ENCODE data around the gene DYNLT2.

The DYNLT2 gene, protein sequence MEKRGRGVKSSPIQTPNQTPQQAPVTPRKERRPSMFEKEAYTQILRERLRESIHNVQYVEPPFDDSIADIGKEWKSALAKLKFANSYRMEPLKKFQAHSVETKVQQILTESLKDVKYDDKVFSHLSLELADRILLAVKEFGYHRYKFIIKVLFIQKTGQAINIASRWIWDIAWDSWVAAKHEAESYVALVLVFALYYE

DNA sequence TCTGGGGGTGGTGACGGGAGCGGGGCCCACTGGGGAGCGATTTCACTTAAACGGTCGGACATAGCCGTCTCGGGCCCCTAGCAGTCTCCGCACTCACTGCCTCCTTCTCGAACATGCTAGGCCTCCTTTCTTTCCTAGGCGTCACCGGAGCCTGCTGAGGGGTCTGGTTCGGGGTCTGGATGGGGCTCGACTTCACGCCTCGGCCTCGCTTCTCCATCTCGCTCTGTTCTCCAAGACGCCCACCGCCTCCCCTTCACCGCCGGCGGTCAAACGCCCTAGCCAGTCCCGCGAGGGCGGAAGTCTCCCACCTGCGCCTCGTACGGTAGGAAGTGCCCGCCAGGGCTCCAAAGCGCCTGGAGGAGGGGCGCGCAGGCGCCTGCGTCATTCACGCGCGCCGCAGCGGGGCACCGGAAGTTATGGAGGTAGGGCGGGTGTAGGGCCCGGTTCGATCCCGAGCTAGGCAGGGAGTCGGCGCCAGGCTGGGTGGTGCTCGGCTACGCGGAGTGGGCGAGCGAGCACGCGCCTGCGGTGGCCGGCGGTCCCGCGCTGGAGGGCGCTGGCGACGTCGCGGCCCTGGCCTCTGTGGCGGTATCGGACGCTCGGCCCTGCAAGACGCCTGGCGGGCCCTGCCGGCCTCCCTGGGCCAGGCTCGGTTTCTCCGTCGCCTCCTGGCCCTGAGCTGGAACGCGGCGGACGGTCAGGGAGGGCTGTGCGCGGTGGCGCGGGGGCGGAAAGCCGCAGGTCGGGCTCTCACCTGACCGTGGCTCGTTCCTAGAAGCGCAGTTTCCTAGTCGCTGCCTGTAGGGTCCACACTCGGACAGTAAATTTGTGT, at the start of gene DYNLT2, which contains the start of gene ERMARD:
Gene DYNLT2, minus strand, starts transcription at position 331 of the 832 bp plus-strand sequence. Its CDS starts 114 bp downstream, at position 217.
Gene ERMARD, plus strand, starts transcription at position 381 of the 832 bp plus-strand sequence. Its CDS starts 36 bp downstream, at position 417.
- DNase-seq (ENCODE audit: low read depth): peak; percentile 94

DNA sequence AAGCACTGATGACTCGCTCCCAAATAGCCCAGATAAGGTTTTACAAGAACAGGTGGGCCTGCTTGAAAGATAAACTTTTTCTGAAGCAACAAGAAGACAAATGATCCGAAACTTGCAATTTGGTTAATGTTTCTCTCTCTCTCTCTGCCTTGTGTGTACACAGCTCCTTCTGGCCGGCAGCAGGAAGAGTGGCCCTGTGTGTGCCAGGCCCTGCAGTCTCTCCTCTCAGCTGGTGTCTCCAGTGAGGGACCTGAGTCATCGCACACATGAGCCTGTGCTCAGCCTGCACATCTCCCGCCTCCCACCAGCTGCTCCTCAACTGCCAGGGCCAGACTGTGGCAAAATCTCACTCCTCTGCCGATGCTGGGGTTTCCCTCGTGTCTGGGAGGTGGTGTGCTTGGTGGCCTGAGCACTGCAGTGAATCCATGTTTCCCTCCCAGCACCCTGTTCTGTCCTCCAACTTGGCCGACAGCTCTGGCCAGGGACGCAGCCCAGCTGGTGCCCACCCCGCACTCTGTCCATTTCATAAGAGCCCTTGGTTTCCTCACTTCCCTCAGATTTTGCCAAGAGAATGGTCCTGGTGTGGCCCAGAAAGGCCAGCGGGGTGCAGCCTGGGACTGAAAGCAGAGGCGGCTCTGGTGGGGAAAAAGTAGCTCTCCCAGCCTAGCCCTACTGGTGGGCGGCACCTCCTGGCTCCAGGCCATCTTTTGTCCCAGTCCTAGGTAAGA, 49.5 kb upstream of the DYNLT2 start:
- DNase-seq (ENCODE audit: low read depth): no peak

DNA sequence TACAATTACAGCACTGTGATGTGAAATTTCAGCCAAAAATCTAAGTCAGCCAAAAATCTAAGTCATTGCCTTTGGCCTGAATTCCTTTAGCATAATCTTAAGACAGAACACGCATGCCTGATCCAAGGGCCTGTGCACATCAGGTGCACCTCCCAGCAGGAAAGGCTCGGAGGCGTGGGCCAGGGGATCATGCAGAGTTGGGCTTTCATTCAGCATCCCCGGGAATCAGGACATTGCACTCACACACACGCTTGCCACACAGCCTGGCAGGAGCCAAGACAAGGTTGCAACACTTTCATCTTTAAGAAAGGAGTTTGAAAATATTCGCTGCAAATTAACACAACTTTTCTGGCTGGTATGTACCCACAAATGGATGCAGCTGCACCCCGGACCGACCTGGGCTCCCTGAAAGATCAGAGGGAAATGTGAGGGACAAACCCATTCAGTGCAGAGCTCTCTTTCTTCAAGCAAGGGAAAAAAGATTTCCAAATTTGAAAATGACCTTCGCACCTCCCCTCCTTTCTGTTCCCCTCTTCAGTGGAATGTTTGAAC, 48.8 kb upstream of the DYNLT2 start:
- DNase-seq (ENCODE audit: low read depth): no peak

DNA sequence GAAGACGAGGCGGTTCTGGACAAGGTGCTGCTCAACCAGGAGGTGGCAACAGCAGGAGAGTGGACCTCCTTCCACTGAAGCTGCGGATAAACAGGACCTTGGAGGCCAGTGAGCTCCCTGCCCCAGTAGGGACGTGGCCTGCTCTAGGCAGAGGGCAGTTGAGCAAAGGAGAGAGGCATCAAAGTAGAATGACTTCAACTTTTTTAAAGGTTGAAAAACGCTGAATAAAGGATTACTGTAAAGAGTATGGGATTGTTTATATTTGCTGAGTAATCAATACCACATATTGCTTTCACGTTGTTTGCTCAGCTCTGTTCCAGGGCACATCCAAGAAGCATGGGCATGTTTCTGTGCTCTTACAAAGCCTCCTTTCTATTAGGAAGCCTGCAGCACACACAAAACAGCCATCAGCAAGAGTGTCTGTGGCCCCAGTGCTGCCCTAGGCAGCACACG, 48.1 kb upstream of the DYNLT2 start:
- DNase-seq (ENCODE audit: low read depth): no peak

DNA sequence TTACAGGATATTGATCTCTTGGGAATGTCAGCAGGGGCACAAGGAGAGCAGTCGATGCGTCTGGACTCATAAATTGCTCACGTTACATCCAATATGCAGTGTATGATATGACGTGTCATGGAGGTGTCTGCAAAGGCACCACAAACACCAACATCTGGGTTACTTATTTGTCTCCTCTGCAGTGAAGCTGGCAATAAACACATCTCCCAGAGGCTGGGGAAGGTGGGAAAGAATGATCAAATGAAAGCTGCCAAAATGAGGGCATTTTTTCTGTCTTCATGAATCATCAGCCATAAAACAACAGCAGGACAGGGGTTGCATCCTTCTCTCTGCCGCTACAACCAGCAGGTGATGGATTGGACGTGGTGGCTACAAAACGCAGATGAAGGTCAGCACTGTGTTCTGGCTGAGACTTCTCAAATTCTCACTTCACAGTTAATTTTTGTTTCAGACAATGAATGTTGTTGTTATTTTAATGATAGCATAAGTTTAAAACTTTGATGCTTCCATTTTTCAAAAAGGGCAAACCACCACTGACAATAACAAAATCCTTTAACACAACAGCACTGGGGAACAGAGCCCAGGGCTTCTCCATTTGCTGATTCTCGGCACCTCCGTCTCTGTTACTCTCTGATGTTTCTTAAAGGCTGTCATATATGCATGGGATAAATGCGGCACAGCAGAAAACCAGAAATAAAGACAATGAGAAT, 47.5 kb upstream of the DYNLT2 start:
- no peak for DNase-seq (ENCODE audit: low read depth)

DNA sequence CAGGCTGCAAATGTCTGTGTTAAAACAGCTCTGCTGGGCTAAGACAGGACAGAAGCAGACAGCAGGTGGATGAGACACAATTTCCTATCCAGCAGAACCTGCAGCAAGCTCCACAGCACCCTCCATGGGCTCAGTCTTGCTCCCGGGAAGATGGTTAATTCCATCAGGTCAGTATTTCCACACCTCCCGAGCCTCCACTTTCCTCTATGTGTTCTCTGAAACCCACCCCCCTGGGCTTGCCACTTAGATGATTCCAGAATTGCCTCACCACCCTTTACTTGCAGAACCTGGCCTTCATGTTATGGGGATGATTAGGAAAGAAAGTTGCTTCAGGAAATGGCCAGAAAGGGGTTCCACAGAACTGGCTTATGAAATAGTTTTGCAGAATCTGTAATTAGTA, 43.8 kb upstream of the DYNLT2 start:
- DNase-seq (ENCODE audit: low read depth): no peak

DNA sequence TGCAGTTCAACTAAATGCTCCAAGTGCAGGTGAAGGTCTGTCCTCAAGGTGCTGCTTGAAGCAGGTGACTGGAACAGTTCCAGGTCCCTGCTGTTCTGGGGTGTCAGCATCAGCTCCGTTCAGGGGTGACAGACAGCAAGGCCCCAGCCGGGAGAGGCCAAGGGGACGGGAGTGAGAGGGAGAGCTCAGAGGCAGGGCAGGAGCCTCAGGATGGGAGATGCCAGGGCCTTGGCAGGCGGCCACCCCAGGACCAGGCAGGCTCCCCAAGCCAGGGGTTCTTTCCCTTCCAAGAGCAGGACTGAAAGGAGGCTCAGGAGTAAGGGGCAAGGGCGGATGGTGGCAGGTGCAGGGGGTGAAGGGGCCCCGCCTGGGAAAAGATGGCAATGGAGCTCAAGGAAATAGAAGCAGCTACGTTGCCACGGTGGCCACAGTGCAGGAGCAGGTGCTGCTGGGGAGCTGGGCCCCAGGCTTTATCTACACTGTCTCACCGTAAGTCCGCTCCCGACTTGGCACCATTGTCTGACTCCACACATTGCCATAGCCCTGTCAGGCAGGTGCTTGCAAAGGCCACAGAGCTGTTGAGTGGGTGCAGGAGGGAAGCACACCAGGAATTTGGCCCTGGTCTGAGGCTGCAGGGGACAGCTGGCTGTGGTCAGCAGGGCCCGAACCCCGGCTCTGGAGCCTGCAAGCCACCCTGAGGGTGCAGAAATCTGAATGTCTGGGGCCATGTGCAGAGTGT, 43.1 kb upstream of the DYNLT2 start:
- DNase-seq (ENCODE audit: low read depth): no peak

DNA sequence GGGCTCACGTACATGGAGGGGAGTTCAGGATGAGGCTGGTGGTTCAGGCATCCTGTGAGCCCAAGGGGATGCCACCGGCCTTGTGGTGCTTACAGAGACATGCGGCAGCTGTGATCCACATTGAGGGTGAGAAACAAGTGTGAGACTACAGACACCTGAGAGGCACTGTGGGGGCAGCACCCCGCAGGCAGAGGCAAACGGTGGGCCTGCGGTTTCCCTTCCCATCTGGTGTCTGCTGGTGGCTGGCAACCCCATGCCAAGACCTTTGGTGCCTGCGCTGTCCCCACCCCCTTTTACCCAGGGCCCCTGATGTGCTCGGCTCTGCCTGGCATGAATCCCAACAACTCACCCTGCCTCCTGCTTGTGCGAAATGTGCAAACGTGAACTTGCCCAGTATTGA, 42.0 kb upstream of the DYNLT2 start:
- no peak for DNase-seq (ENCODE audit: low read depth)

DNA sequence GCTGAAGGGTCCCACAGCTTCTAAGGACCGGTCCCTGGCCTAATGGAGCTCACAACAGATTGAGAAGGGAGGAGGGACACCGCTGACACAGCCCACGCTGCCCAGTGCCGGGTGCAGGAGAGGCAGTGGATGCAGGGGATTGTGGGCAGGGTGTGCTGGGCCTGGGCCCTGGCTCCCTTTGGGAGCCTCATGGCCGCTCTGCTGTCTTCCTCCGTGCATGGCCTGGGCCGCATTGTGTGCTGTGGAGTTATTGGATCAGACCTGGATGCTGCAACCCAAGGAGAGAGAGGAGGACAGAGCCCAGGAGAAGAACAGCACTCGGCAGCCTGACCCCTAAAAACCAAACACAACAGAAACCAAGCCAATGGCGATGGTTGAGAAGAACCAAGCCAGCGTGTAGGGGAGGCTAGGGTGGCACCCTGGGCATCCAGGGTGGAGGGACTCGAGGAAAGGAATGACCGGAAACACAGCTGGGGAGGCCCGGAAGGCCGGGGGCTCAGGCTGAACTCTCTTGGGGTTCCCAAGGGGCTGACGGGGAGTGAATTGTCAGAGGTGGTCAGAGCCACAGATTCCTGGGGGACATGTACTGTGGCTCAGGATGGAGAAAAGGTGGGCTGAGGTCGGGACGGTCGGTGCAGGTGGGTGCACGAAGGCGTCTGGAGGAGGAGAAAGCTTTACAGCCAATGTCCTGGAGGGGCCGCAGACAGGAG, 41.1 kb upstream of the DYNLT2 start:
- no peak for DNase-seq (ENCODE audit: low read depth)

DNA sequence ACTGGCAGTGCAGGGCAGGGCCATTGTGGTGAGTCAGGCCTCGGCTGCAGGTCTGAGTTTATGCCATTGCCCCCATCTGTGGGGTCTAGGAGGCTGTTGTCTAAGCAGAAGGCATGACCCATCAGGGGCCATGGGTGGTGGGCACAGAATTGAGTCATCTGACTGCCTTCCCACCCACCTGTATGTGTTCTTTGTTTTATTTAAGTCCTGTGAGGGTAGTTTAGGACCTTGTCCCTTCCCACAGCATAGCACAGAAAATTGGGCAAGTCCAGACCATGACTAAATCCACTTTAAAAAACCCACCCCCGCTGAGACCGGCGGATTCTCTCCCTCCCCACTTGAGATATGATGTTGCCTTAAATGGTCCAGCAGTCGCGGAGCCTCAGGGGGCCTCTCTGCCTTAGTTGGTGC, 40.4 kb upstream of the DYNLT2 start:
- no peak for DNase-seq (ENCODE audit: low read depth)

DNA sequence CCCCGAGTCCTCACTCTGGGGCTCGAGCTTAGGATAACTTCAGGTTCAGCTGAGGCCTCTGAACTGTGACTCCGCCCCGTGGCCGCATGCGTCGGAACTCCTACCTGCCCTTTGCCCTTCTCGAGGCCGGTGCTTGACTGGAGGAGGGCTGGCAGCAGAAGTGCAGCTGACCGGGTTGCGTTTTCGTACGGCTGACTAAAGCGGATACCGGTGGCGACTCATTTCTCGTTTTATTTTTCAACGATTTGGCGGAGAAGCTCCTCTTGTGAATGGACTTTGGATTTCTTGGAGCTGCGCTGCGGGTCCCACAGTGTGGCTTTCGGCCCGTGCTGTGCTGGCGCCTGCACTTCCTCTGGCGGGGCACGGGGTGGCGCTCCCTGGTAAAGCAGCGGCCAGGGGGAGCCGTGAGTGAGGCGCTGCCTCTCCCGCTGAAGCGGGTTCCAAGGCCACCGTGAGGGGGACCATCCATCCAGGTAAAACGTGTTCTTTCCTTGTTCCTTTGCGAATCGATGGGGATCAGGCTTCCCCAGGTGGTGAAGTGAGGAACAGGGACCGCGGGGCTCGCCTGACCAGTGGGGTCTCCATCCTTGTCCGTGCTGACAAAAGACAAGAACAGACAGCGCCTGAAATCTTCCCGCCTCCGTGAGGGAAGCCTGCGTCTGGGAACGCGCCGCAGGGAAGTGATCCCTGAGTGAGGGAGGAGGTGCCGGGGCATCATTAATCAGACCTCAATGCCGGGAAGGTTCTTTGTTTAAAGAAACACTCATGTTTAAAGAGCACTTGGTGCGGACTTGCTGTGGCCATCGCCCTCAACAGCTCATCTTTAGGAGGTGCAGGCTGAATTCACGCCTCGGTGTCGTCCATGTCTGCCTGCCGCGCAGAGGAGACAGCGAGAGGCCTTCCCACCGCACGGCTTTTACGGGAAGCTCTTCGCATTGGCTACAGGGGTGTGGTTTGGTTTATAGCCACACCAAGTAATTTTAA, 38.9 kb upstream of the DYNLT2 start:
- DNase-seq (ENCODE audit: low read depth): peak; percentile 53

DNA sequence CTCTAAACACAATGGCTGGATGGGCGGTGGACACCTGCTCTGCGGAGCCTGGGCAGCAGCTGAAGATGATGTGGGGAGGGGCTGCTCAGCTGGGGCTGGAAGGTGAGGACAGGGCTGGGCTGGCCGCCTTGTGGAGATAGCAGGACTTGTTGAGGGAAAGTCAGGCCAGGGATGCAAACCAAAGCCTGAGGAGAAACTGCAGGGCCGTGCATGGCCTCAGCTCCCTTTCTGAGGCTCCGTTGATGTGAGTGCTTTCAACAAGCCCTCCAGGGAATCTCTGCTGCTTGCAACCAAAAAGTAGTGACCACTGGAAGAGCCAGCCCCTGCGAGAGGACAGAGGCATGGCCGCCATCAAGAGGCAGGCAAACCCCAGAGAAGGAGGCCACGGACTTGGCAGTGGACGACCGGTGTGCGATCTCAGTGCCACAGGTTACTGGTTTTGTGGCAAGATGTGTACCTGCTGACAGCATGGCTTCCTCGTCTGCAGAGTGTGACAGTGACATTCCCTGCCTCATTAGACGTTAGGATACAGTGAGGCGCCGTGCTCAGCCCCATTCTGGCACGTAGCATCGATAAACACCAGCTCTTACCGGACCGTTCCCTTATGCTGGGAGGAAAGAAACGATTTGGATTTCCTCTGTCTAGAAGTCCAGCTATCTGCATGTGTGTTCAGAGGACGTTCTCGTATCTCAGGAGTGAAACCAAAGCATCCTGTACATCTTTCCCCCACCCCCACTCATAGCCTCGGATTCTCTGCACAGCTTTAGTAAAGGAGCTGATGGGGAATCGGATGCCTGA, 38.0 kb upstream of the DYNLT2 start:
- no peak for DNase-seq (ENCODE audit: low read depth)

DNA sequence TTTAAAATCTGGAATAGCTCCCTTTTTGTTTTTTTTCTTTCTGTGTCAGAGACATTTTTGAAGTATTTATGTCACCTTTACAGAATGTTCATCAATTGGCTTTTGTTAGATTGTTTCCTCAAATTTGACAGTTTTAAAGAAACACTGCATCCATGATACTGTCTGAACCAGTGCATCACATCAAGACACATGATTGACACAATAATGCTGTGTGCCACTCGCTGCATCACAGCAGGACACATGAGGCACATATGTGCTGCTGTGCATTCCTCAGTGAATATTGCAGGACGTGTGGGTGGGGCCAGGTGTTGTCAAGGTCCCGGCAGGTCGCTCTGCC, 37.4 kb upstream of the DYNLT2 start:
- DNase-seq (ENCODE audit: low read depth): no peak

DNA sequence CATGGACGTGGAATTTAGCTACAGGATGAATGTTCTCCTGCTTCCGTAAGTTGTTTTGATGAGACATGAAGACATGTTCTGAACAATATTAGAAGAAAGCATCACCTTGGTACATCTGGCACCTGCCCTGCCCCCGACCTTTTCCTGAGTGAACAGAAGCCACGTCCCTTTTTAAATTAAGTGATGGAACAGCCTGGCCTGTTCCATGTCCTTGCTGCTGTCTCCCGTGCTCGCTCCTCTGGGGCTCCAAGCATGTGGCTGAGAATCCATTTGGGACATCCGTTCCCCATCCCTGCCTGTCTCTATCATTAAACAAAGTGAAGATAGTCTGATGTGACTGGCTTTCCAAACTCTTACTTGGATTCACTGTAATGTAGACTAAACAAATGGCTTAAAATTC, 36.4 kb upstream of the DYNLT2 start:
- no peak for DNase-seq (ENCODE audit: low read depth)

DNA sequence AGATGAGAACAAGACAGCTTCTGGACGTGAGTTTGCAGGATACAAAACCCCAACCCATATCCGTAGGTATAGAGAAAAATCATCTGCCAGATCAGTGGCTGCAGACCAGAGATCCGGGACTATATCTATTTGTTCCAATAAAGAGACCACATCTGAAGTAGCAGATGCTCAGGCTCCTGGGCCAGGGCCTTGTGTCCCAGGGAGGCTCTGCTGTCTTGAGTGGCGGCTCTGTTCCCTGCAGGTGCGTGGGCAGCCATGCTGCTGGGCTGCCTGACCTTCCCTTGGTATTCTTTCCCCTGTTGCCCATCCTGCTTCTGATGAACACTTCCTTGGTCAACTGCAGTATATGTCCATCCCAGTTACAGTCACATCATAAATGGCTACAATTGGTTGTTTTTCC, 35.0 kb upstream of the DYNLT2 start:
- no peak for DNase-seq (ENCODE audit: low read depth)

DNA sequence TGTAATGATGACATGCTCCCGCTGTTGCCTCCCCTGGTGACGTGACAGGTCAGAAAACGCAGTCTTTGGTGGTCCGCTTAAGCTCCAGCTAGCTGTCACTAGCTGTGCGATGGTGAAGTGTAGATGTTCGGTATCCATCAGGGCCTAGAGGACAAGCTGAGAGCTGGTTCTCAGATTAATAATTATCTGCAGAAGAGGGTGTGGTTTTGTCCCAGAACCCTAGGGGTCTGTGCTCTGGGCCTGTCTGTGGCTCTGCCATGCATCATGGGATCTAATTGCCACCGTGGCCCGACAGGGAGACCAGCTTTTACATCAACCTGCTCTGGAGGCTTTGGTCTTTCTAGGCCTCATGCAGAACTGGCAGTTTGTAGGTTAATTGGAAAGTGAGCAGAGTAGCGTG, 34.2 kb upstream of the DYNLT2 start:
- no peak for DNase-seq (ENCODE audit: low read depth)

DNA sequence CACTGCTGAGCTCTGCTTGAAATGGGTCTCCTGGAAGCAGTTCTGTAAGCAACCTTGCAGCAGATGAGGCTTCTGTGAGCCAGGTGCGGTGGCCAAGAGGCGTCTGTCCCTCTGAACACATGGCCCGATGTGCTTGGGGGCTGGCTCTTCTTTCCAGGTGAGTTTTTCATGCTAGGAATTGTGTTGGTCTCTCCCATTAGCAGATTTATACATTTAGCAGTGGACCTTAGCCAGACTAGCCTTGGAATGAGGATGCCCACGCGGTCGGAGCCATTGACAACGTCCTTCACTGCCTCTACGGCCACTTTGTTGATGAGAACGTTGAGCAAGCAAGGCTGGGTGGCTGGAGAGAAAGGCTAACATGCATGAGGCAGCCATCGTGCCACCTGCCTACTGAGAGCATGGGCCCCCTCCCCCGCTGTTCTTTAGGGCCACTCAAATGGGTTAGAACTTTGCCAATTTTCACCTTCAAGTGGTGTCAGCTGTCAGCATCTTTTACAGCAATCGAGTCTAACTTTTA, 33.5 kb upstream of the DYNLT2 start:
- no peak for DNase-seq (ENCODE audit: low read depth)
